GM10248 (cell line): ENCODE data around the gene SNX30.

Experiments used
- CTCF ChIA-PET: fragments of 300-600 bp; sonication (Branson Sonifier 250); formaldehyde crosslinking; extraction: SDS; loops from one replicate; lab custom pipeline; 2021; ENCODE audit warnings: antibody characterized with exemption; lab: Yijun Ruan, JAX
- POLR2A ChIA-PET: fragments of 350-650 bp; sonication (Branson Sonifier 250); formaldehyde crosslinking; extraction: SDS; loops from one replicate; lab custom pipeline; 2020; ENCODE audit warnings: antibody characterized with exemption; lab: Yijun Ruan, JAX
- DNase-seq: peaks from one replicate; pipeline ENCODE4 v3.0.0; 2012; ENCODE audit errors: extremely low spot score
- TF ChIP-seq, protein P1 (sequence below): IDR thresholded peaks from 2 replicates; pipeline ENCODE4 v1.5.1; 2012; ENCODE audit warnings: mild to moderate bottlenecking, low read depth; ENCODE audit errors: extremely low read depth, missing control alignments, control extremely low read depth

SNX30 gene

DNA sequence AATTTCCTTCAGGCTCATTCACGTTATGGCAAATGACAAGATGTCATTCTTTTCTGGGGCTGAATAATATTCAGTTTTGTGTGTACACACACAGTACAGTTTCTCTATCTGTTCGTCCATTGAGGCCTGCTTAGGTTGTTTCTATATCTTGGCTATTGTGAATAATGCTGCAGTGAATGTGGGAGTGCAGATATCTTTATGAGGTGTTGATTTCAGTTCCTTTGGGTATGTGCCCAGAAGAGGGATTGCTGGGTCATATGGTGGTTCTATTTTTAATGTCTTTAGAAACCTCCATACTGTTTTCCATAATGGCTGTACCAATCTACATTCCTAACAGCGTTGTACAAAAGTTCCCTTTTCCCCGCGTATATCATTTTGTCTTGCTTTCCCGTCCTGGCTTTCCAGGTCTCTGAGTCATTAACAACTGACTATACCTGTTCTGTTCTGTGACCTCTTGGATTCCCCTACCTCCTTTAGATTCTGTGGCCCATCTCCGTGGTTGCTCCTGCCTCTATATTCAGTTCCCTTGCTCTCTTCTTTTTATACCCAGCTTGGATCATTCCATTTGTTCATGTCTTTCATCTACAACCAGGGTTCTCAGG lies 6.8 kb downstream of the SNX30 start:
- ChIA-PET CTCF (interaction anchor here (0.6 kb wide), 1 partner anchor 535 kb away, joined by 3 read pairs; no protein-coding TSS in a partner anchor), POLR2A (no interaction called here)
- DNase-seq = no peak
- TF ChIP-seq, protein P1, sequence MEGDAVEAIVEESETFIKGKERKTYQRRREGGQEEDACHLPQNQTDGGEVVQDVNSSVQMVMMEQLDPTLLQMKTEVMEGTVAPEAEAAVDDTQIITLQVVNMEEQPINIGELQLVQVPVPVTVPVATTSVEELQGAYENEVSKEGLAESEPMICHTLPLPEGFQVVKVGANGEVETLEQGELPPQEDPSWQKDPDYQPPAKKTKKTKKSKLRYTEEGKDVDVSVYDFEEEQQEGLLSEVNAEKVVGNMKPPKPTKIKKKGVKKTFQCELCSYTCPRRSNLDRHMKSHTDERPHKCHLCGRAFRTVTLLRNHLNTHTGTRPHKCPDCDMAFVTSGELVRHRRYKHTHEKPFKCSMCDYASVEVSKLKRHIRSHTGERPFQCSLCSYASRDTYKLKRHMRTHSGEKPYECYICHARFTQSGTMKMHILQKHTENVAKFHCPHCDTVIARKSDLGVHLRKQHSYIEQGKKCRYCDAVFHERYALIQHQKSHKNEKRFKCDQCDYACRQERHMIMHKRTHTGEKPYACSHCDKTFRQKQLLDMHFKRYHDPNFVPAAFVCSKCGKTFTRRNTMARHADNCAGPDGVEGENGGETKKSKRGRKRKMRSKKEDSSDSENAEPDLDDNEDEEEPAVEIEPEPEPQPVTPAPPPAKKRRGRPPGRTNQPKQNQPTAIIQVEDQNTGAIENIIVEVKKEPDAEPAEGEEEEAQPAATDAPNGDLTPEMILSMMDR = no peak

DNA sequence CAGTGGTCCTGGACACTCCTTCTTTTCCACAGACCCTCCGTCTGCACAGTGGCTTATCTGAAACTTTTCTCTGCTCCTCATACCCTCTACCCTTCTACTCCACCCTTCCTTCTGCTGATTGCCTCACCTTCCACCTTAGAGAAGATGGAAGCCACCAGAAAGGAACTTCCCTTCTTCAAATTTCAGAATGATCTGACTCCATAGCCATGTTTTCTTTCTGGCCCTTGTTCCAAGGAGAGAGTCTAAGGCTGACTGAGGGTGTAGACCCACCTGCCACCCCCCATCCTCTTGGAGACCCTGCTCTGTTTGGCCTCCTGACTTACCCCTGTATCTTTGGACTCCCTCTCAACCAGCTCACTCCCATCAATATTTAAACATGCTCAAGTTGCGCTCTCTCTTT lies 7.4 kb downstream of the SNX30 start:
- ChIA-PET POLR2A (no interaction called here), CTCF (interaction anchor here (0.6 kb wide), 1 partner anchor 536 kb away, joined by 3 read pairs; no protein-coding TSS in a partner anchor)
- TF ChIP-seq, protein P1 = no peak
- no peak for DNase-seq

DNA sequence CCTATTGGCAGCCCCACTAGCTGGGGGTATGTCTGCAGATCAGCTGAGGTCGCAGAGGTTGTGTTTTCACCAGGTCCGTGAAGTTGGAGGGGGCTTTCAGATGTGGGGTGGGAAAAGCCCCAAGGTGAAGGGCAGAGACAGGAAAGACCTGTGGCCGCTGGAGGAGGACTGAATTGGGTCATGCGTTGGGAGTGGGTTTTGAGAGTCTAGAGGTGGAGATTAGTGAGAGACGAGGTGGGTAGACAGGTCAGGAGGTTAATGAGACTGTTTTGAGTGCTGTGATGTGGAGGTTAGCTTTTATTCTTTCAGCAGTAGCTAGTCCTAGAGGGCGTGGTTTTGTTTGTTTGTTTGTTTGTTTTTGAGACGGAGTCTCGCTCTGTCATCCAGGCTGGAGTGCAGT lies 10.3 kb downstream of the SNX30 start:
- ChIA-PET CTCF (no interaction called here), POLR2A (no interaction called here)
- DNase-seq = no peak
- TF ChIP-seq, protein P1 = no peak

DNA sequence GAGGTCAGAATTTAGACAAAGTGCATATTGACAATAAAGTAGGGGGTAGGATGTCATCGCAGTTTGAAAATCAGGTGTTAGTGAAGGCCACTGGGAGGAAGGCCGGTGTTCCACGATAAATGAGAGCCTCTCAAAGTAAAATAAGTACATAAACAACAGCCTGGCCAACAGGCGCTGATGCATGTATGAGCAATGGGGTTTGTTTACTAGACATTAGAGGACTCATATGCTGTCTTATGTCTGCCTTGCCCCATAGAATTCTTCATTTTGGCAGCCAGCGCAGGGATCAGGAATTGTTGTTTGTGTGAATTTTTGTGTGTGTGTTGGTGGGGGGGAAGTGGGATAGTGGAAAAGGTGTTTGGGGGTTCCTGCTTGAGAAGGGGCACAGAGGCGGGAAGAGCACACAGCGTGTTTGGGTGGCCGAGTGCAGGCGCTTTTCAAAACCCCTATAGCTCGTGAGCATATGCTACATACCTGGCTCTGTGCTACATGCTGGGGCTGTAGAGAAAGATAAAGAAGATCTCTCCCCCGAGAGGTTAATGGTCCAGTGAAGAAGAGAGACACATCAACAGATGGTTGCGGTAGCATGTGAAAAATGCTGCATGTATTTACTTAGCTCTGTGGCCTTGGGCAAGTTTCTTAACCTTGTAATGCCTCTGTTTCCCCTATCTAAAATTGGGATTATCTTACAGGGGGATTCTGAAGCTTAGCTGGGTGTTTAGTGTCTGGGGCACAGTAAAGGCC lies 11.5 kb downstream of the SNX30 start:
- ChIA-PET CTCF (interaction anchor here (0.8 to 1.4 kb wide), 2 partner anchors 10 to 31 kb away, joined by 3 to 4 read pairs; no protein-coding TSS in a partner anchor), POLR2A (no interaction called here)
- DNase-seq = no peak
- TF ChIP-seq, protein P1 = no peak

DNA sequence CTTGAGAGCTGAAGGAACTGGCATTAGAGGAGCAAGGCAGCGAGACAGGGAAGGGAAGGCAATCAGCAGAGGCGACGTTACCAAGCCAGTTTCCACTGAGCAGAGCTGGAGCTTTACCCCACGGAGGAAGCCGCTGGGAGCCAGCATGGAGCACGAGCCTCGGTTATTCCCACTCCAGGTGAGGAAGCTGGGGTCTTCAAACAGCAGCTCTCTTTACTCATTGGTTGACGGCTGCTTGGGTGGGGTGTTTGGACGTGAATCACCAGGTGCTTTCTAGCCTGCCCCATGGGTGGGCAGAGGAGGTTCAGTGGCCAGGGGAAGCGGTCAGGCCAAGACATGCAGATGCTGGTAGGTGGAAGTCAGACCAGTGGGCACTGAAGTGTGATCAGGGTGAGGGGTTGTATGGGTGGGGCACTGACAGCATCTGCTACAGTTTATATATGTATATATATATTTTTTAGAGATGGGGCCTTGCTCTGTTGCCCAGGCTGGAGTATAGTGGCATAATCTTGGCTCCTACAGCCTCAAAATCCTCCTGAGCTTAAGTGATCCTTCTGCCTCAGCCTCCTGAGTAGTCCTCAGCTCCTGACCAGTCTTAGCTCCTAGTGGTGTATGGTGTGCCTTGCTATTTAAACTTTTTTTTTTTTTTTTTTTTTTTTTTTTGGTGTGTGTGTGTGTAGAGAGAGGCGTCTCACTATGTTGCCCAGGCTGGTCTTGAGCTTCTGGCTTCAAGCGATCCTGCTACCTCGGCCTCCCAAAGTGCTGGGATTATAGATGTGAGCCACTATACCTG lies 12.4 kb downstream of the SNX30 start:
- no peak for DNase-seq
- CTCF ChIA-PET = interaction anchor here (1.4 kb wide), 1 partner anchor 9 kb away, joined by 4 read pairs; no protein-coding TSS in a partner anchor
- TF ChIP-seq, protein P1 = no peak
- POLR2A ChIA-PET = no interaction called here

DNA sequence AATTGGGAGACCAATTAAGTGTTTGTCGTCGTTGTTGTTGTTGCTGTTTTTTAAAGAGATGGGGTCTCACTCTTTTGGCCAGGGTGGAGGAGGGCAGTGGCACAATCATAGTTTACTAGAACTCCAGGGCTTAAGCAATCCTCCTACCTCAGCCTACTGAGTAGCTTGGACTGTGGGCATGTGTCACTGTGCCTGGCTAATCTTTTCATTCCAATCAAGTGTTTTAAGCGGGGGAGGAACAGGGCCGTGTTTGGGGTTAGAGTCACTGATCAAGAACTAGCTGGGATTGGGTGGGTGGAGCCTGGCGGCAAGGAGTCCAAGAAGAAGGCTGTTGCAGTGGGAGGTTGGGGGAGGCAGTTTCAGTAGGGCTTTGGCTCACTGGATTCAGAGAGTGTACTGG lies 13.8 kb downstream of the SNX30 start:
- ChIA-PET CTCF (interaction anchor here (0.8 to 1.0 kb wide), 3 partner anchors 9 to 15 kb away, joined by 3 to 5 read pairs (median 3); no protein-coding TSS in a partner anchor), POLR2A (no interaction called here)
- TF ChIP-seq, protein P1 = no peak
- no peak for DNase-seq
